SK-N-SH (cell line): ENCODE measurements around the gene EFCAB14. TPM values are rescaled to one million over a fixed set of nuclear protein-coding genes. Genes with fewer than 3 reads are reported as not detected.

ENCODE experiments used
- CTCF ChIA-PET: fragments of 300-600, 350-600 bp; formaldehyde crosslinking; extraction: SDS; loops from one replicate; lab custom pipeline; 2021; lab: Yijun Ruan, JAX
- POLR2A ChIA-PET: fragments of 350-600 bp; sonication (Branson Sonifier 250); formaldehyde crosslinking; extraction: SDS; loops from one replicate; lab custom pipeline; 2020; ENCODE audit warnings: antibody characterized with exemption, inconsistent platforms; lab: Yijun Ruan, JAX
- DNase-seq: peaks from one replicate; pipeline ENCODE4 v3.0.0; 2012
- H2AFZ ChIP-seq: fragments of 200-600 bp; sonication (generic); 2 replicates; pipeline ENCODE4 v1.8.1; 2016; ENCODE audit warnings: antibody characterized with exemption, mild to moderate bottlenecking, low read depth
- H3F3A ChIP-seq: fragments of 200-600 bp; sonication (generic); replicated peaks from 2 replicates; pipeline ENCODE3; 2016; ENCODE audit warnings: antibody characterized with exemption, mild to moderate bottlenecking; ENCODE audit not compliant: insufficient read depth
- H3K27ac ChIP-seq, 2 experiments: fragments of 200-500 bp in 1 of 2; fragments of 200-600 bp in 1 of 2; sonication (Bioruptor generic) in 1 of 2; sonication (generic), shearing (Covaris generic) in 1 of 2; 2 replicates each; pipeline versions ENCODE4 v1.5.1 to v1.6.1; 2014 to 2016; ENCODE audit warnings: low read depth in 2 of 2, inconsistent platforms in 1 of 2, low read length in 1 of 2, mild to moderate bottlenecking in 1 of 2, mixed read lengths in 1 of 2
- H3K27me3 ChIP-seq: fragments of 200-600 bp; sonication (generic), shearing (Covaris generic); 2 replicates; pipeline ENCODE4 v1.6.1; 2016; ENCODE audit warnings: mixed run types; ENCODE audit not compliant: insufficient read depth
- H3K36me3 ChIP-seq, 2 experiments: fragments of 200-500 bp in 1 of 2; fragments of 200-600 bp in 1 of 2; sonication (Bioruptor generic) in 1 of 2; sonication (generic) in 1 of 2; replicated peaks in 1 of 2; 2 replicates each; pipeline versions ENCODE3 to v1.5.1; 2014 to 2016; ENCODE audit warnings: low read length in 1 of 2, mild to moderate bottlenecking in 1 of 2; ENCODE audit not compliant: insufficient read depth in 2 of 2, control insufficient read depth in 1 of 2
- H3K4me1 ChIP-seq, 2 experiments: fragments of 200-500 bp in 1 of 2; fragments of 200-600 bp in 1 of 2; sonication (Bioruptor generic) in 1 of 2; sonication (generic), shearing (Covaris generic) in 1 of 2; 2 replicates each; pipeline versions ENCODE4 v1.5.1 to v1.6.1; 2014 to 2016; ENCODE audit warnings: low read depth in 1 of 2, low read length in 1 of 2, mixed run types in 1 of 2; ENCODE audit not compliant: insufficient read depth in 2 of 2, control insufficient read depth in 1 of 2
- H3K4me2 ChIP-seq: fragments of 200-600 bp; sonication (generic), shearing (Covaris generic); 2 replicates; pipeline ENCODE4 v1.6.1; 2017; ENCODE audit warnings: mixed run types
- H3K4me3 ChIP-seq, 2 experiments: fragments of 200-500 bp in 1 of 2; fragments of 200-600 bp in 1 of 2; sonication (Bioruptor generic) in 1 of 2; sonication (generic), shearing (Covaris generic) in 1 of 2; 2 replicates each; pipeline versions ENCODE4 v1.5.1 to v1.8.1; 2014 to 2016; ENCODE audit warnings: low read depth in 2 of 2, inconsistent platforms in 1 of 2, low read length in 1 of 2, mild to moderate bottlenecking in 1 of 2, mixed read lengths in 1 of 2, moderate library complexity in 1 of 2
- H3K79me2 ChIP-seq: fragments of 200-600 bp; sonication (generic); 2 replicates; pipeline ENCODE4 v1.8.1; 2017; ENCODE audit warnings: mild to moderate bottlenecking; ENCODE audit not compliant: insufficient read depth
- H3K9ac ChIP-seq: fragments of 200-600 bp; sonication (generic); 2 replicates; pipeline ENCODE4 v1.6.1; 2017; ENCODE audit warnings: mixed run types
- H3K9me2 ChIP-seq: fragments of 200-600 bp; sonication (generic); 2 replicates; pipeline ENCODE4 v1.6.1; 2017; ENCODE audit warnings: mixed run types
- H3K9me3 ChIP-seq: fragments of 200-600 bp; sonication (generic); 2 replicates; pipeline ENCODE4 v1.6.1; 2017; ENCODE audit warnings: mixed run types, mild to moderate bottlenecking, moderate library complexity
- H4K20me1 ChIP-seq: fragments of 200-600 bp; sonication (generic); 2 replicates; pipeline ENCODE4 v1.6.1; 2017; ENCODE audit warnings: mild to moderate bottlenecking, mixed run types; ENCODE audit not compliant: insufficient read depth
- CTCF ChIP-seq: fragments of 200-600 bp; sonication (generic); IDR thresholded peaks from 2 replicates; pipeline ENCODE4 v1.6.1; 2017; ENCODE audit warnings: antibody characterized with exemption, mild to moderate bottlenecking, moderate library complexity
- ELF1 ChIP-seq: IDR thresholded peaks from 2 replicates; pipeline ENCODE4 v1.4.0; 2012
- EP300 ChIP-seq, 2 experiments: IDR thresholded peaks; 2 replicates each; pipeline versions ENCODE4 v1.4.0 to v1.6.1; 2012; ENCODE audit warnings: borderline replicate concordance in 1 of 2, low read depth in 1 of 2, low read length in 1 of 2
- FOXJ3 ChIP-seq: sonication (generic); formaldehyde crosslinking; IDR thresholded peaks from 2 replicates; pipeline ENCODE4 v1.5.1; 2020; ENCODE audit warnings: mild to moderate bottlenecking, missing genetic modification reagents
- FOXM1 ChIP-seq: IDR thresholded peaks from 2 replicates; pipeline ENCODE4 v1.4.0; 2012; ENCODE audit warnings: low read depth, mild to moderate bottlenecking
- GATA2 ChIP-seq: sonication (generic); formaldehyde crosslinking; IDR thresholded peaks from 2 replicates; pipeline ENCODE4 v1.5.0; 2020; ENCODE audit warnings: mild to moderate bottlenecking, missing genetic modification reagents
- IRF3 ChIP-seq: fragments of 150-350 bp; IDR thresholded peaks from 2 replicates; pipeline ENCODE4 v1.6.1; 2016; ENCODE audit warnings: mild to moderate bottlenecking, low read depth, low read length
- NRF1 ChIP-seq: IDR thresholded peaks from 2 replicates; pipeline ENCODE4 v1.6.1; 2012; ENCODE audit warnings: low read depth, mild to moderate bottlenecking, low read length
- PBX3 ChIP-seq: IDR thresholded peaks from 2 replicates; pipeline ENCODE4; 2012
- POLR2AphosphoS5 ChIP-seq: IDR thresholded peaks from 2 replicates; pipeline ENCODE4 v1.6.1; 2012; ENCODE audit warnings: low read depth, low read length
- RCOR1 ChIP-seq: fragments of 150-350 bp; IDR thresholded peaks from 2 replicates; pipeline ENCODE4 v1.6.1; 2017; ENCODE audit warnings: antibody characterized with exemption, low read length
- REST ChIP-seq: IDR thresholded peaks from 2 replicates; pipeline ENCODE4 v1.6.1; 2012; ENCODE audit warnings: mild to moderate bottlenecking, low read depth, low read length, moderate library complexity
- RFX5 ChIP-seq: IDR thresholded peaks from 2 replicates; pipeline ENCODE4 v1.6.1; 2012; ENCODE audit warnings: mild to moderate bottlenecking, improper control_type of control experiment, low read length
- RXRA ChIP-seq: IDR thresholded peaks from 2 replicates; pipeline ENCODE4 v1.4.0; 2012; ENCODE audit warnings: low read depth, mild to moderate bottlenecking, borderline replicate concordance
- SIN3A ChIP-seq: IDR thresholded peaks from 2 replicates; pipeline ENCODE4 v1.6.1; 2012; ENCODE audit warnings: low read depth, mild to moderate bottlenecking, low read length, moderate library complexity, borderline replicate concordance
- SMC3 ChIP-seq: IDR thresholded peaks from 2 replicates; pipeline ENCODE4 v1.6.1; 2012; ENCODE audit warnings: low read depth, low read length, improper control_type of control experiment
- TCF12 ChIP-seq: IDR thresholded peaks from 2 replicates; pipeline ENCODE4 v1.4.0; 2012
- TEAD4 ChIP-seq: IDR thresholded peaks from 2 replicates; pipeline ENCODE4 v1.4.0; 2012; ENCODE audit warnings: mild to moderate bottlenecking, borderline replicate concordance; ENCODE audit not compliant: insufficient read depth
- YY1 ChIP-seq: IDR thresholded peaks from 2 replicates; pipeline ENCODE4 v1.4.0; 2012; ENCODE audit warnings: low read depth, mild to moderate bottlenecking
- WGBS: methylation state at CpG from one replicate; pipeline ENCODE4 v1.1.6; 2017; ENCODE audit warnings: low lambda C conversion rate; 5-methylcytosine and 5-hydroxymethylcytosine counted together
- polyA plus RNA-seq, 3 experiments: library from polyadenylated mRNA; depleted of rRNA; stranded (reverse); fragments of >200 nt; gene quantifications; 2 replicates each; pipeline ENCODE4 v1.2.3, GENCODE V29; 2012

The EFCAB14 gene
- polyA plus RNA-seq, 1 of the 3 experiments (the other 2 are of a cell fraction), result 13.6 TPM

GRCh38 chr1:46635205-46635604 is 83.7 kb downstream of the EFCAB14 start:
- no peaks in the 10 kb centered on the region for H3K79me2 ChIP-seq
- H3K9ac ChIP-seq, result no peak overlapping the region
- ChIA-PET POLR2A (no interaction called here), CTCF (interaction anchor here (1.3 to 1.7 kb wide), 2 partner anchors 18 to 188 kb away, joined by 3 to 4 read pairs; no protein-coding TSS in a partner anchor)
- no peaks in the 10 kb centered on the region for H3F3A ChIP-seq
- no peak overlapping the region for H3K4me3 ChIP-seq
- no peaks in the 10 kb centered on the region for H3K9me3 ChIP-seq
- no peak for TF ChIP-seq FOXJ3
- TF ChIP-seq GATA2 (CRISPR knock-in tag), result no peak
- TF ChIP-seq TCF12, result no peak
- no peak for TF ChIP-seq ELF1
- TF ChIP-seq RFX5, result no peak
- TF ChIP-seq NRF1, result no peak
- no peak for TF ChIP-seq IRF3
- no peak for TF ChIP-seq EP300 (IDR thresholded peaks at IDR 0.05; ENCODE audit: borderline replicate concordance in 1 of 2, low read depth in 1 of 2, low read length in 1 of 2)
- TF ChIP-seq RCOR1, result no peak
- no peak for TF ChIP-seq CTCF
- TF ChIP-seq YY1, result no peak
- TF ChIP-seq TEAD4, result no peak
- no peak for TF ChIP-seq SMC3
- TF ChIP-seq POLR2AphosphoS5, result no peak
- no peak for TF ChIP-seq FOXM1
- TF ChIP-seq REST, result no peak
- no peak for TF ChIP-seq PBX3
- no peak for TF ChIP-seq SIN3A
- no peak for TF ChIP-seq RXRA
- no peak for DNase-seq
- WGBS, result 95% methylated on average over 2 of the region's 2 CpGs
- H3K9me2 ChIP-seq, result no peaks in the 10 kb centered on the region
- H3K27ac ChIP-seq, result no peak overlapping the region
- H3K36me3 ChIP-seq, result peaks cover 13 to 43% of the 10 kb centered on the region in 2 experiments
- no peak overlapping the region for H3K4me2 ChIP-seq
- no peaks in the 10 kb centered on the region for H3K27me3 ChIP-seq
- no peaks in the 10 kb centered on the region for H4K20me1 ChIP-seq
- H2AFZ ChIP-seq, result no peak overlapping the region
- no peaks in the 10 kb centered on the region for H3K4me1 ChIP-seq
